ENCODE data around the gene MON1B. TPM values are rescaled to one million over a fixed set of nuclear protein-coding genes. Genes with fewer than 3 reads are reported as not detected.

Gene MON1B
- total and polyA plus RNA-seq, 9 of the 15 experiments (the other 6 are each of a cell fraction or from before 2014, with no cell fraction given) = 5.0 to 66.0 (median 12.6) TPM

DNA sequence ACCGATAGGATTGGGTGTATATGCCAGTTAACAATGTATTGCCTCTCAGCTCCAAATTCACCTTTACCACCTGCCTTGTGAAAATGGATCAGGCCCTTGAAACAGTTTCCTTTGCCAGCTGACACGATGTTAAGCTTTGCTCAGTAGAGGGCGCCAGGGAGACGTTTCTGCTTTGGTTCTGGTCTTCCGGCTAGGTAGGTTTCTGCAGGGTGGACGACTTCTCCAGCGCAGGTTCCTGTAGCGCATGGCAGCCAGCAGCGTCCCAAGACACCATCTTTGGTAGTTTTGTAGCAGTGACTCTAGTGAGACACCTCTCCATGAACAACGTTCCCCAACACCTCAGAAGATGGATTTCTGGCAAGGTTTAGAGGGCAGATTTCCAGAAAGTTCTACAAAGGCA, 32.2 kb downstream of the MON1B start (continued):
- TF ChIP-seq EHMT2 (IDR thresholded peaks at IDR 0.05) (peak; percentile 56; the same call in 1 of the 2 replicates), ZBTB40 (IDR thresholded peaks at IDR 0.05) (peak; percentile 76), ZBTB40 (CRISPR knock-in tag; IDR thresholded peaks at IDR 0.05) (no peak), GABPA (tag; conservative IDR thresholded peaks at IDR 0.05; ENCODE audit: low read depth) (peak; percentile 78), TFE3 (CRISPR knock-in tag; IDR thresholded peaks at IDR 0.05) (no peak), BDP1 (IDR thresholded peaks at IDR 0.05; ENCODE audit: insufficient read depth, insufficient read length) (no peak), SRF (CRISPR knock-in tag; IDR thresholded peaks at IDR 0.05) (peak in 1 of 2 experiments; percentile 86; a peak in 1 of 4 replicates), MAFF (IDR thresholded peaks at IDR 0.05; ENCODE audit: low read length) (no peak), SPI1 (IDR thresholded peaks at IDR 0.05; ENCODE audit: borderline replicate concordance, low read depth, low read length) (0 out of 2 replicates have a peak, but pooled peaks have one; percentile 12), CREM (IDR thresholded peaks at IDR 0.05; ENCODE audit: low read depth) (peak; percentile 25; the same call in 1 of the 2 replicates), ETV5 (CRISPR knock-in tag; IDR thresholded peaks at IDR 0.05; ENCODE audit: low read depth) (no peak), GABPB1 (CRISPR knock-in tag; IDR thresholded peaks at IDR 0.05) (peak; percentile 73; the same call in 1 of the 2 replicates), ELF2 (CRISPR knock-in tag; IDR thresholded peaks at IDR 0.05) (no peak), HNRNPL (IDR thresholded peaks at IDR 0.05; ENCODE audit: low read depth, low read length) (no peak), TFAP4 (CRISPR knock-in tag; IDR thresholded peaks at IDR 0.05; ENCODE audit: borderline replicate concordance) (peak; percentile 34; the same call in 1 of the 2 replicates)
- TF ChIP-seq, protein P1, sequence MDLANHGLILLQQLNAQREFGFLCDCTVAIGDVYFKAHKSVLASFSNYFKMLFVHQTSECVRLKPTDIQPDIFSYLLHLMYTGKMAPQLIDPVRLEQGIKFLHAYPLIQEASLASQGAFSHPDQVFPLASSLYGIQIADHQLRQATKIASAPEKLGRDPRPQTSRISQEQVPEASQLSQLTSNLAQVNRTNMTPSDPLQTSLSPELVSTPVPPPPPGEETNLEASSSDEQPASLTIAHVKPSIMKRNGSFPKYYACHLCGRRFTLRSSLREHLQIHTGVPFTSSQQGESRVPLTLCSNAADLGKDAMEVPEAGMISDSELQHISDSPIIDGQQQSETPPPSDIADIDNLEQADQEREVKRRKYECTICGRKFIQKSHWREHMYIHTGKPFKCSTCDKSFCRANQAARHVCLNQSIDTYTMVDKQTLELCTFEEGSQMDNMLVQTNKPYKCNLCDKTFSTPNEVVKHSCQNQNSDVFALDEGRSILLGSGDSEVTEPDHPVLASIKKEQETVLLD (IDR thresholded peaks at IDR 0.05) = no peak

Data from K562 (cell line).